HCT116 (cell line): ENCODE measurements around the gene HAUS1. TPM values are rescaled to one million over a fixed set of nuclear protein-coding genes. Genes with fewer than 3 reads are reported as not detected.

Experiments
- ATAC-seq: fragments of 200-7000 bp; cut with Tn5 transposase; 2 replicates; pipeline ENCODE4 v1.9.1; 2020; ENCODE audit warnings: mild to moderate bottlenecking, moderate library complexity
- BruUV-seq: library from RNA; stranded (reverse); fragments of 400-500 nt; replicated peaks from 2 replicates; lab custom pipeline; 2021; lab: Mats Ljungman, UMichigan
- CTCF ChIA-PET: fragments of 300-600 bp; sonication (Branson Sonifier 250); formaldehyde crosslinking; loops from one replicate; lab custom pipeline; 2021; ENCODE audit warnings: antibody characterized with exemption; lab: Charles Lee
- POLR2A ChIA-PET: fragments of 300-600, 350-600 bp; sonication (Branson Sonifier 250); formaldehyde crosslinking; loops from one replicate; lab custom pipeline; 2021; ENCODE audit warnings: antibody characterized with exemption; lab: Charles Lee
- RAD21 ChIA-PET, 2 experiments: fragments of 300-600 bp; sonication (Branson Sonifier 250); formaldehyde crosslinking; loops; one replicate each; lab custom pipeline; 2023; ENCODE audit warnings: low total read pairs in 2 of 2; ENCODE audit not compliant: uncharacterized antibody in 2 of 2, unreplicated experiment in 2 of 2, low non-redundant PET in 1 of 2; lab: Charles Lee
- DNase-seq: peaks from one replicate; pipeline ENCODE4 v3.0.0-alpha.2; 2010; ENCODE audit warnings: low read depth, low spot score
- H2AFZ ChIP-seq: fragments of 200-600 bp; shearing (Covaris generic), sonication (generic); 2 replicates; pipeline ENCODE4 v1.6.1; 2017; ENCODE audit warnings: low read depth, mixed run types, mixed read lengths, antibody characterized with exemption, low read length; ENCODE audit not compliant: poor library complexity, severe bottlenecking
- H3K27ac ChIP-seq: 2 replicates; pipeline ENCODE4 v1.5.1; 2012; ENCODE audit warnings: low read depth, low read length
- H3K27me3 ChIP-seq: fragments of 200-600 bp; sonication (generic); 2 replicates; pipeline ENCODE4 v1.6.1; 2016; ENCODE audit warnings: mixed run types, low read length, mixed read lengths; ENCODE audit not compliant: insufficient read depth
- H3K36me3 ChIP-seq, 2 experiments: fragments of 200-500 bp in 1 of 2; fragments of 200-600 bp in 1 of 2; sonication (Bioruptor generic) in 1 of 2; sonication (generic) in 1 of 2; 2 replicates each; pipeline versions ENCODE4 v1.5.1 to v1.6.1; 2014 to 2016; ENCODE audit warnings: low read length in 2 of 2, inconsistent platforms in 1 of 2, mixed read lengths in 1 of 2, mixed run types in 1 of 2; ENCODE audit not compliant: insufficient read depth in 2 of 2, control insufficient read depth in 1 of 2
- H3K4me1 ChIP-seq, 2 experiments: fragments of 200-600 bp in 1 of 2; sonication (generic) in 1 of 2; 2 replicates each; pipeline versions ENCODE4 v1.5.1 to v1.6.1; 2012 to 2017; ENCODE audit warnings: low read length in 2 of 2, inconsistent platforms in 1 of 2, mild to moderate bottlenecking in 1 of 2, mixed read lengths in 1 of 2, mixed run types in 1 of 2, moderate library complexity in 1 of 2; ENCODE audit not compliant: insufficient read depth in 2 of 2, control insufficient read depth in 1 of 2
- H3K4me2 ChIP-seq: fragments of 200-600 bp; sonication (generic); 2 replicates; pipeline ENCODE4 v1.6.1; 2017; ENCODE audit warnings: mixed run types, low read length, mixed read lengths
- H3K4me3 ChIP-seq, 2 experiments: fragments of 200-600 bp in 1 of 2; sonication (generic) in 1 of 2; replicated peaks in 1 of 2; 2 replicates each; pipeline ENCODE4 v1.5.1; 2011 to 2016; ENCODE audit warnings: low read length in 2 of 2, control low read depth in 1 of 2, low read depth in 1 of 2, mild to moderate bottlenecking in 1 of 2, mixed read lengths in 1 of 2, mixed run types in 1 of 2
- H3K79me2 ChIP-seq: fragments of 200-600 bp; sonication (generic); 2 replicates; pipeline ENCODE4 v1.6.1; 2017; ENCODE audit warnings: mild to moderate bottlenecking, mixed run types, low read length, moderate library complexity, mixed read lengths; ENCODE audit not compliant: insufficient read depth
- H3K9ac ChIP-seq: fragments of 200-600 bp; sonication (generic); 2 replicates; pipeline ENCODE4 v1.6.1; 2016; ENCODE audit warnings: low read length, mixed read lengths
- H3K9me2 ChIP-seq: fragments of 200-600 bp; sonication (generic), shearing (Covaris generic); 2 replicates; pipeline ENCODE4 v1.6.1; 2017; ENCODE audit warnings: mixed run types, mild to moderate bottlenecking, moderate library complexity; ENCODE audit not compliant: insufficient read depth
- H3K9me3 ChIP-seq, 2 experiments: fragments of 200-500 bp in 1 of 2; fragments of 200-600 bp in 1 of 2; sonication (Bioruptor generic) in 1 of 2; sonication (generic) in 1 of 2; 2 replicates each; pipeline ENCODE4 v1.6.1; 2014 to 2017; ENCODE audit warnings: low read length in 2 of 2, mixed read lengths in 2 of 2, inconsistent platforms in 1 of 2, low read depth in 1 of 2, mild to moderate bottlenecking in 1 of 2, mixed run types in 1 of 2, moderate library complexity in 1 of 2; ENCODE audit not compliant: control insufficient read depth in 1 of 2, insufficient read depth in 1 of 2
- H4K20me1 ChIP-seq: fragments of 200-600 bp; sonication (generic), shearing (Covaris generic); 2 replicates; pipeline ENCODE4 v1.6.1; 2017; ENCODE audit warnings: mixed run types, mild to moderate bottlenecking, moderate library complexity; ENCODE audit not compliant: insufficient read depth
- CBX3 ChIP-seq: IDR thresholded peaks from 2 replicates; pipeline ENCODE4 v1.6.1; 2012; ENCODE audit warnings: low read depth
- EGR1 ChIP-seq: IDR thresholded peaks from 2 replicates; pipeline ENCODE4 v1.6.1; 2012; ENCODE audit warnings: low read depth
- EZH2 ChIP-seq: fragments of 200-600 bp; sonication (generic); IDR thresholded peaks from 2 replicates; pipeline ENCODE4 v1.6.1; 2017; ENCODE audit warnings: antibody characterized with exemption, mixed run types
- FOSL1 ChIP-seq: IDR thresholded peaks from 2 replicates; pipeline ENCODE4 v1.6.1; 2012; ENCODE audit warnings: low read depth
- JUND ChIP-seq: IDR thresholded peaks from 2 replicates; pipeline ENCODE4 v1.6.1; 2012
- POLR2AphosphoS5 ChIP-seq: IDR thresholded peaks from 2 replicates; pipeline ENCODE4 v1.6.1; 2011; ENCODE audit warnings: mild to moderate bottlenecking, low read depth, low read length, moderate library complexity
- REST ChIP-seq: IDR thresholded peaks from 2 replicates; pipeline ENCODE4 v1.6.1; 2012; ENCODE audit warnings: low read depth
- SP1 ChIP-seq: IDR thresholded peaks from 2 replicates; pipeline ENCODE4 v1.6.1; 2012; ENCODE audit warnings: low read depth
- SRF ChIP-seq: IDR thresholded peaks from 2 replicates; pipeline ENCODE4 v1.6.1; 2012; ENCODE audit warnings: low read depth
- TCF7L2 ChIP-seq: IDR thresholded peaks from 2 replicates; pipeline ENCODE4 v1.7.0; 2011; ENCODE audit warnings: borderline replicate concordance, inconsistent platforms; ENCODE audit not compliant: insufficient read depth, insufficient read length; ENCODE audit errors: extremely low read depth
- YY1 ChIP-seq: IDR thresholded peaks from 2 replicates; pipeline ENCODE4 v1.6.1; 2011; ENCODE audit warnings: low read length, low read depth, moderate library complexity, mild to moderate bottlenecking; ENCODE audit not compliant: insufficient replicate concordance; ENCODE audit errors: extremely low read depth
- intact Hi-C: fragments of 100-400 bp; cut with micrococcal nuclease; formaldehyde crosslinking; loops from 2 replicates; pipeline ENCODE4 v1.10.0; 2022
- total RNA-seq: library from RNA; stranded (reverse); gene quantifications from one replicate; pipeline ENCODE4 v1.2.1, GENCODE V29; 2021; ENCODE audit not compliant: unreplicated experiment

The HAUS1 gene
- total RNA-seq, 1 experiment from 2014 or later: 46.2 TPM

GRCh38 chr18:46152436-46152807, 48.2 kb downstream of the HAUS1 start:
- ChIA-PET POLR2A (interaction anchor here (0.5 to 1.6 kb wide), 3 partner anchors 18 to 60 kb away, joined by 3 to 8 read pairs (median 3); a partner anchor contains a TSS), RAD21 (no interaction called here), CTCF (interaction anchor here (1.0 to 2.4 kb wide), 3 partner anchors 21 to 505 kb away, joined by 4 to 25 read pairs (median 6); a partner anchor contains a TSS)
- H3K9me2 ChIP-seq: no peaks in the 10 kb centered on the region
- no peak for DNase-seq
- TF ChIP-seq EZH2 (no peak), FOSL1 (peak; percentile 49; the same call in 1 of the 2 replicates), JUND (peak; percentile 61; the same call in 1 of the 2 replicates)
- peak overlapping the region; percentile 29 for H3K9ac ChIP-seq
- H3K4me1 ChIP-seq: peaks cover 31 to 53% of the 10 kb centered on the region in 2 experiments
- intact Hi-C loops: loop anchor here (10.0 kb wide), 2 partner anchors 112 to 362 kb away; no protein-coding TSS in a partner anchor
- H2AFZ ChIP-seq: peak overlapping the region; percentile 5
- no peaks in the 10 kb centered on the region for H3K36me3 ChIP-seq
- no peaks in the 10 kb centered on the region for H4K20me1 ChIP-seq
- BruUV-seq: no TSS peak
- no peaks in the 10 kb centered on the region for H3K79me2 ChIP-seq
- H3K9me3 ChIP-seq: no peaks in the 10 kb centered on the region
- ATAC-seq: peak; percentile 71
- H3K4me3 ChIP-seq: peak overlapping the region; percentile 20 to 42
- H3K27me3 ChIP-seq: no peaks in the 10 kb centered on the region
- no peak overlapping the region for H3K27ac ChIP-seq
- peak overlapping the region; percentile 79 for H3K4me2 ChIP-seq

- Histone ChIP-seq H3K4me3 (peak overlapping the region; percentile 20 to 42), H3K79me2 (no peaks in the 10 kb centered on the region), H2AFZ (peak overlapping the region; percentile 5), H4K20me1 (no peaks in the 10 kb centered on the region), H3K27ac (0 out of 2 replicates have a peak overlapping the region, but pooled peaks have one; percentile 9), H3K9me2 (no peaks in the 10 kb centered on the region), H3K9me3 (no peaks in the 10 kb centered on the region), H3K9ac (peak overlapping the region; percentile 29), H3K27me3 (no peaks in the 10 kb centered on the region), H3K36me3 (no peaks in the 10 kb centered on the region)
- no peak for DNase-seq
- BruUV-seq: no TSS peak
- ChIA-PET CTCF (interaction anchor here (1.0 to 2.4 kb wide), 3 partner anchors 20 to 505 kb away, joined by 4 to 25 read pairs (median 6); a partner anchor contains a TSS), POLR2A (interaction anchor here (0.5 to 1.6 kb wide), 3 partner anchors 18 to 59 kb away, joined by 3 to 8 read pairs (median 3); a partner anchor contains a TSS)
- intact Hi-C loops: loop anchor here (10.0 kb wide), 2 partner anchors 112 to 362 kb away; no protein-coding TSS in a partner anchor
- peak; percentile 77 for ATAC-seq
- no peak for TF ChIP-seq EZH2
- TF ChIP-seq SRF: no peak
- TF ChIP-seq CBX3: no peak
- no peak for TF ChIP-seq REST
- TF ChIP-seq SP1: peak; percentile 58
- no peak for TF ChIP-seq POLR2AphosphoS5
- TF ChIP-seq FOSL1: 0 out of 2 replicates have a peak, but pooled peaks have one; percentile 46
- peak; percentile 52; the same call in 1 of the 2 replicates for TF ChIP-seq JUND
- TF ChIP-seq TCF7L2: no peak
- TF ChIP-seq YY1: no peak
- no peak for TF ChIP-seq EGR1
- TF ChIP-seq, all 23 proteins: peak for 3
- Histone ChIP-seq H3K4me1 (peaks cover 31 to 53% of the 10 kb centered on the region in 2 experiments), H3K4me2 (peak overlapping the region; percentile 79)
- RAD21 ChIA-PET: no interaction called here
Measured at GRCh38 chr18:46152808-46153617, 48.8 kb downstream of the HAUS1 start.
